Inflammatory macrophage treated with lipopolysaccharide for 1 hour (primary cell): Measurements from ENCODE around the gene TBX4.

Source experiments
- DNase-seq, 2 donors: peaks; one replicate each; pipeline ENCODE4 v3.0.0-alpha.2; 2020 to 2022

Gene TBX4

GRCh38 chr17:61452301-61453290, at the start of gene TBX4:
TSS of gene TBX4 (plus strand) at chr17:61452422. CDS start at chr17:61456491, 4,069 bp downstream.
- no peak for DNase-seq

GRCh38 chr17:61402978-61403800, 49.0 kb upstream of the TBX4 start:
- DNase-seq: no peak

GRCh38 chr17:61403801-61404662, 48.2 kb upstream of the TBX4 start:
- DNase-seq: no peak

GRCh38 chr17:61404663-61404912, 47.6 kb upstream of the TBX4 start:
- no peak for DNase-seq

- no peak for DNase-seq
Observed at GRCh38 chr17:61404913-61405685, 47.1 kb upstream of the TBX4 start.

- no peak for DNase-seq
Observed at GRCh38 chr17:61405686-61406536, 46.3 kb upstream of the TBX4 start.

- DNase-seq: no peak
Observed at GRCh38 chr17:61406537-61406845, 45.7 kb upstream of the TBX4 start.

GRCh38 chr17:61406971-61407911, 45.0 kb upstream of the TBX4 start:
- no peak for DNase-seq

GRCh38 chr17:61408151-61409041, 43.8 kb upstream of the TBX4 start:
- no peak for DNase-seq

- peak; percentile 26 to 66 for DNase-seq
Observed at GRCh38 chr17:61409301-61410112, 42.7 kb upstream of the TBX4 start.

GRCh38 chr17:61410141-61411010, 41.8 kb upstream of the TBX4 start:
- peak in 1 of 2 donors; percentile 61 for DNase-seq

- no peak for DNase-seq
Observed at GRCh38 chr17:61411011-61411260, 41.3 kb upstream of the TBX4 start.

GRCh38 chr17:61411261-61412142, 40.7 kb upstream of the TBX4 start:
- no peak for DNase-seq

GRCh38 chr17:61412143-61412859, 39.9 kb upstream of the TBX4 start:
- peak; percentile 52 to 87 for DNase-seq

- no peak for DNase-seq
Observed at GRCh38 chr17:61412860-61413660, 39.2 kb upstream of the TBX4 start.
